ENCODE results near the gene BTD.

- TF ChIP-seq CTCF (optimal IDR thresholded peaks at IDR 0.05 in 1 of 3, IDR thresholded peaks at IDR 0.05 in 1 of 3, conservative IDR thresholded peaks at IDR 0.05 in 1 of 3; ENCODE audit: extremely low read depth in 1 of 3, insufficient read depth in 2 of 3, low read length in 3 of 3) (no peak), EZH2 (IDR thresholded peaks at IDR 0.05; ENCODE audit: low read length) (no peak)
Measured at GRCh38 chr3:15664144-15664543, 62.6 kb downstream of the BTD start.
